ENCODE results near the gene OTUD1.

GRCh38 chr10:23437963-23438546 is 820 bp upstream of the OTUD1 start:
- TF ChIP-seq CTCF (optimal IDR thresholded peaks at IDR 0.05 in 1 of 3, IDR thresholded peaks at IDR 0.05 in 1 of 3, conservative IDR thresholded peaks at IDR 0.05 in 1 of 3; ENCODE audit: extremely low read depth in 1 of 3, insufficient read depth in 2 of 3, low read length in 3 of 3) (no peak), EZH2 (IDR thresholded peaks at IDR 0.05; ENCODE audit: low read length) (no peak)
